Limb (tissue), 2 donors: Measurements from ENCODE around the gene GJB2.

ENCODE experiments used
- DNase-seq, 2 donors: peaks; one replicate each; pipeline ENCODE4 v3.0.0-alpha.2; 2016; ENCODE audit errors: extremely low spot score in 2 of 2

The GJB2 gene

GRCh38 chr13:20141238-20142022, 51.3 kb downstream of the GJB2 start:
- DNase-seq = no peak

DNA sequence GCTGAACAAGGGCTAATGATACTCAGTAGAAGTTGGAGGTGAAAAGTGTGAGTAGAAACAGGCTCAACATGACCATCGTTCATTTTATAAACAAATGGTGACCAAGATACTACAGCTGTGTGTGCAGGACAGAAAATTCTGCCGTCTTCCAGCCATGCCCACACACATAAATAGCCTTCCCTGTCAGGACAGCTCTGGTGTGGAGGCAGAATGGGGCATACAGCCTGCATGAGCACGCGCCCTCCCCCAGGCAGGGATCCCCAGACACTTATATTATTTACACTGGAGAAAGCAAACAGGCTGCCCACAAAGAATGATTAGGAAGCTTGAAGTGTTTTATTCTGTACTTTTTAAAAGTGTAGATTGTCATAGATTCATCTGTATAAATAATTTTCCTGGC, 52.3 kb downstream of the GJB2 start:
- DNase-seq = no peak

- DNase-seq = no peak
Observed at GRCh38 chr13:20137875-20138274, 54.9 kb downstream of the GJB2 start.
